Right forelimb (tissue), 1 donor: ENCODE data around the gene CNOT1.

ENCODE experiments used
- DNase-seq: peaks from one replicate; pipeline ENCODE4 v3.0.0-alpha.2; 2018

CNOT1 gene

GRCh38 chr16:58515125-58515870, 114.3 kb downstream of the CNOT1 start, which contains the start of gene SETD6:
Gene SETD6 (plus strand): TSS chr16:58515517. CDS start chr16:58515538, 21 bp downstream.
- DNase-seq, result peak; percentile 94

GRCh38 chr16:58513874-58514273, 115.8 kb downstream of the CNOT1 start:
- no peak for DNase-seq

GRCh38 chr16:58511933-58512815, 117.5 kb downstream of the CNOT1 start:
- DNase-seq, result no peak

- DNase-seq, result no peak
These were observed 118.6 kb downstream of the CNOT1 start for GRCh38 chr16:58510776-58511628.

GRCh38 chr16:58510097-58510775, 119.4 kb downstream of the CNOT1 start:
- DNase-seq, result no peak

- DNase-seq, result peak; percentile 26
These were observed 120.2 kb downstream of the CNOT1 start for GRCh38 chr16:58509256-58510096.

GRCh38 chr16:58508671-58509251, 120.9 kb downstream of the CNOT1 start:
- DNase-seq, result peak; percentile 32

GRCh38 chr16:58507963-58508670, 121.5 kb downstream of the CNOT1 start:
- DNase-seq, result peak; percentile 1

- peak; percentile 38 for DNase-seq
These were observed 122.2 kb downstream of the CNOT1 start for GRCh38 chr16:58507195-58507962.

GRCh38 chr16:58506241-58507194, 123.1 kb downstream of the CNOT1 start:
- DNase-seq, result no peak

GRCh38 chr16:58503863-58504688, 125.5 kb downstream of the CNOT1 start:
- peak; percentile 13 for DNase-seq

GRCh38 chr16:58503166-58503862, 126.3 kb downstream of the CNOT1 start:
- DNase-seq, result no peak

- DNase-seq, result no peak
These were observed 127.3 kb downstream of the CNOT1 start for GRCh38 chr16:58502217-58502921.

GRCh38 chr16:58501242-58502131, 128.1 kb downstream of the CNOT1 start:
- DNase-seq, result peak; percentile 69
